SK-N-SH treated with all-trans-retinoic acid at 6 μM for 48 hours (cell line): ENCODE data around the gene UBE2N.

ENCODE experiments used
- ARNTL ChIP-seq: fragments of 450-650 bp; formaldehyde crosslinking; IDR thresholded peaks from 2 replicates; pipeline ENCODE4 v1.5.0; 2020; ENCODE audit warnings: low read depth, mild to moderate bottlenecking, moderate library complexity, borderline replicate concordance
- RARB ChIP-seq: fragments of 250-450 bp; sonication (Bioruptor Pico); IDR thresholded peaks from 2 replicates; pipeline ENCODE4 v1.8.0; 2021; ENCODE audit warnings: mild to moderate bottlenecking, moderate library complexity
- TOX ChIP-seq: fragments of 250-450 bp; sonication (Bioruptor Pico); IDR thresholded peaks from 2 replicates; pipeline ENCODE4 v1.8.0; 2021; ENCODE audit warnings: mild to moderate bottlenecking, moderate library complexity, borderline replicate concordance

- TF ChIP-seq ARNTL (CRISPR knock-in tag) (no peak), TOX (CRISPR knock-in tag) (no peak), RARB (CRISPR knock-in tag) (no peak)
Observed at GRCh38 chr12:93451423-93452158, 9.8 kb upstream of the UBE2N start.
